GM21390 (cell line): ENCODE results near the gene FCGR3A.

ENCODE experiments used
- ATAC-seq: cut with Tn5 transposase; IDR thresholded peaks from one replicate; pipeline ENCODE4 v1.9.1; 2021; ENCODE audit not compliant: unreplicated experiment

FCGR3A gene

DNA sequence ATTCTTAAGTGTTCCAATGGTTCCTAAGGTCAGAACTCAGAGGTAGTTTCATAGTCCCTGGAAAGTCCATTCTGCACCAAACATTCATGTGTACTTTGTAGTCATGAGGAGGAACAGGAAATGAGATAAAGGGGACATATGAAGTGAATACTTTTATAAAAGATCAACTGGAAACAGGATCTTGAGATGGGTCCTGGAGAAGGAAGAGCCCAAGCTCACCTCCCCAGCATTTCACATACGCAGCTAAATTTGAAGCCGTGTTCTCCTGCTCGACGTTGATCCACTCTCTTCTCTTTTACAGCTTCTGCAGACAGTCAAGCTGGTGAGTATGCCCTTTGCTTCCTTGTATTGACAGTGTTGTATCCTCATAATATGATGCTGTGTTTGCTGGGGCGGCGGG lies 43.9 kb downstream of the FCGR3A start:
- ATAC-seq, result no peak

DNA sequence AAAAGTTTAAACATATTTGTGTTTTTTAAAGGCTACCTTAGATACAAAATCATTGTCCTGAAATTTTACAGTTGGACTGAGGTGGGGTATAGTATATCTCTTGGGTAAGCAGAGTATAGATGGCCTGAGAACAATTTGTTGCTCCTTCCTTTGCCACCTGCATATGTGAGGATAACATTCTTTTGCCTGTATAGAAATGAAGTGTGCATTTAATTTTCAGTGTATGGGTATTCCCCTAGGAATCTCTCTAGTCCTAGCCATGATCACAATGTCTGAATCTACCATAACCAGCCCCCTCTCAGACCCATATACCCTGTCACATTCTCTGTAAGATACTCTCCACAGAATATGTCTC lies 46.2 kb downstream of the FCGR3A start:
- ATAC-seq, result no peak

DNA sequence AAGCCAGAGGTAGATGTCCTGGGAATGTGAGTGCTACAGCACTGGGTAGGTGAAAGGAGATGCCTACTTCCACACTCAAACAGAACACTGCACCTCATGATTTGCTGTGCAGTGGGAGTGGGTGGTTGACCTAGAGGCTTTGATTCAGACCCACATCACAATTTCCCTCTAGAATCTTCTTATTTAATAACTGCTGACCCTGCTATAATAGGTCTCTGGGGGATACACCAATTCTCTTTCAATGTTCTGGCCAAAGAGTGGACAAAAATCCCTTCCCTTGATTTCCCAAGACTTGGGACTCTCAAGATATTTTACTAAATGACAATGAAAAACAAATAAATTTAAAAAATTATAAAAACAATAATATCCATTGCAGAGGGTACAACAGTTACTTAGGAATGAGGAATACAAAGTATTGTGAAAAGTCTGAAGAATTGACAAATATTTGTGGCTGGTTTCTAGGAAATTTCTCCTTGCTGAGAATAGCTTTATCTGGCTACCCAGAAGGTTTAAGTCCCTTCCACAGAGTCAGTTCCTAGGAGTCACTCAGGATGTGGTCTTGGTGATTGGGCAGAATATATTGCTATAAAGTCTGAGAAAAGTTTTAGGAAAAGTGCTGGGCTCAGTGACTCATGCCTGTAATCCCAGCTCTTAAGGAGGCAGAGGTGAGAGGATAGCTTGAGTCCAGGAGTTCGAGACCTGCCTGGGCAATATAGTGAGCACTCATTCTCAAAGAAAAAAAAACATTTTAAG lies 46.8 kb downstream of the FCGR3A start:
- ATAC-seq, result no peak

DNA sequence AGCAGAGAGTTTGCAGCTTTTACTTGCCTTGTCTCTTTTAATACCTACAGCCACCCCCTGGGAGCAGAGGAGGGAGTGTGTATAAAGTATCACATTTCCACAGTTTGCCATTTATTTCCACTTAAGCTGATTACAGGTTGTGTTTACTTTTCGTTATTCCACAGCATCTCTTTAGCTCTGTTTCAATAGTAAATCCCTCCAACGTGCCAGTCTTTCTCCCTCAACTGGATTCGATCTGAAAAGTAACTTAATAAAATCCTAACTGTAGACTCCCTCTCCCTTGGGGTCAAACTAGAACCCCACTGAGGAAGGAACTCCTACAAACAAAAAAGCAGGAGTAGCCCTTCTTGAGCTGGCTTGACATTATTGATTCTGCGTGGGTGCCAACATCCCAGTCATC lies 47.4 kb downstream of the FCGR3A start:
- no peak for ATAC-seq

DNA sequence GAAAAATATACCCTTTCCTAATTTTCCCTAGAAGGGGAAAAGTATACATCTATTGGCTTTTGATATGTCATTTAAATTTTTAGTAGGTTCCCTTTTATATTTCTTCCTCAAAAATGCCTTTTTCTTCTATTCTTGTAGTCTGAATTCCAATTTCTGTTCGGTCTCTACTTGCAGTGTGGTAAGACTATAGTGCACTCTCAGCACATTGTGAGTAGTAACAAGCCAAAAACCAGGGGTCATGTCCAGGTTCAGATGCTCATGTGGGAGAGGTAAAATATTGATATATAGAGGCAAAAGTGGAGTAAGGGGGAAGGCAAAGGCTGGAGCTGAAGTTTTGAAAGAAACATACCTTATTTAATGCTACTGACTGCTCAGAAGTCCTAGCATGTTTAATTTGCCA lies 48.4 kb downstream of the FCGR3A start:
- ATAC-seq, result no peak

DNA sequence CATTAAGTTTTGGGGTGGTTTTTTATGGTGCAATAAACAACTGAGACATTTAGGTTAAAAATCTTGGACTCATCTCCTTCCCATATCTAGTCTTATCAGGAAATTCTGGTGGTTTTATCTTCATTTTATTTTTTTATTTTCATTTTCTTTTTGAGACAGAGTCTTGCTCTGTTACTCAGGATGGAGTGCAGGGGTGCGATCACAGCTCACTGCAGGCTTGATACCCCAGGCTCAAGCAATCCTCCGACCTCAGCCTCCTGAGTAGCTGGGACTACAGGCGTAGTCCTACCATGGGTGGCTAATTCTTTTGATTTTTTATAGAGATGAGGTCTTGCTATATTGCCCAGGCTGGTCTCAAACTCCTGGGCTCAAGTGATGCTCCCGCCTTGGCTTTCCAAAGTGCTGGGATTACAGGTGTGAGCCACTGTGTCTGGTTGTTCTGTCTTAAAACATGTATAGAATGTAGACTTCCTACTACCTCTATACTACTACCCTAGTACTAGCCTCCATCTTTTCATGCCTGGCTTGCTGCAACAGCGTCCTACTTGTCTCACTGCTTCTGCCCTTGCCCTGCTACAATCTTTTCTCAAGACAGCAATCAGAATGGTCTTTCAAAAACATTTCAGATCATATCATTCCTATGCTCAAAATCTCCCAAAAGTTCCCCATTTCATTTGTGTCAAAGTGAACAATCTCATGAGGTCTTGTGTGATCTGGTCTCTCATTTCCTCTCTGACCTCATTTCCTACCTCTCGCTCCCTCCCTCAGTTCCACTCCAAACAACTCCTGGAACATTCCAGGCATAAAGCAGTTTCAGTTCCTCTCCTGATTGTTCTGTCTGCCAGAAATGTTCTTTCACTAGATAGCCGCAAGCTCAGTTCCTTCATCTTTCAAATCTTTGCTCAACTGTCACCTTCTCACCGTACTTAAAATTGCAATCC lies 50.2 kb downstream of the FCGR3A start:
- no peak for ATAC-seq

DNA sequence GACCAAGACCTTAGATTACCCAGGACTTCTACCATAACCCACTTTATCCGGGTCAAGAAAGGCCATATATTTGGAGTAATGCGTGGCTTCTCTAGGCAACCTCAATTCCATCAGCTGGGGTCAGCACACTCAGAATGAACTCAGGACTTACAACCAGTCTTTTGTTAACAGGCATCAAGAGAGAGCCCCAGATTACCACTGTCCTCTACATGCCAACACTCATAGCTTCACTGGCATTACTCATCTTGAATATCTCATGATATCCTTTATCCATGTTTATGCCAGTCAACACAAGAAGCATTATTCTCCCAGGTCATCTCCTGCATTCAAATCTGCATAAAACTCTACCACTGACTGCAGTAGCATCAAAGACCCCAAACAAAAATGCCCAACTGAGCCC lies 51.0 kb downstream of the FCGR3A start:
- no peak for ATAC-seq

DNA sequence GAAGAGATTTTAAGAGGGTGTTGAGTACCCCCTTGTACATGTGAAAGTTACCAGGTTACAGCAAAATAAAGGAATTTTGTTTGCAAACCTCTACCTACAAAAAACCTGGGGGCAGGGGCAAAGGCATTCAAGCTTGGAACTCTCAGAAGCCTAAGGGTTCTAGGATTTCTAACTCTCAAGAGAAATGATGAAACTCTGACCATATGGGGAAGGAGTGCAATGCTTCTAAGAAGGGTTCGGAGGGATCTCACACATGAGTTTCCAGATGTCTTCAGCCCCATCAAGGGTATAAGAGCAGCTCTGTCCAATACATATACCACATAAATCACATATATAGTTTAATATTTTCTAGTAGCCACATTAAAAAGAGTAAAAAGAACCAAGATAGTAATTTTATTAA lies 51.7 kb downstream of the FCGR3A start:
- no peak for ATAC-seq

DNA sequence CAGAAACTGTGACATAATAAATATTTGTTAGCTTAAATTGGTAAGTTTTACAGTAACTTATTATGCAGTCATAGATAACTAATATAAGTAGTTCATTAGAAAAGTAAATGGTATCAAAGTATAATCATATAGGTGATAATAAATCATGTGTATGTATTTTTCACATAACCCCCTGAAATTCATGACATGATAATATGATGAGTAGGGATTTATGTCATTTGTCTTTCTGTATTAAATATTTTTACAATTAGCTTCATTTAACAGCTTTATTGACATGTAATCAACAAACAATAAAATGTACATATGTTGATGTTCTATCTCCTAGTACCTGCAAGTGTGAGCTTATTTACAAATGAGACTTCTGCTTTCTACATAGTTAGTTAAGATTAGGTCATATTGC lies 54.1 kb downstream of the FCGR3A start:
- ATAC-seq, result no peak

DNA sequence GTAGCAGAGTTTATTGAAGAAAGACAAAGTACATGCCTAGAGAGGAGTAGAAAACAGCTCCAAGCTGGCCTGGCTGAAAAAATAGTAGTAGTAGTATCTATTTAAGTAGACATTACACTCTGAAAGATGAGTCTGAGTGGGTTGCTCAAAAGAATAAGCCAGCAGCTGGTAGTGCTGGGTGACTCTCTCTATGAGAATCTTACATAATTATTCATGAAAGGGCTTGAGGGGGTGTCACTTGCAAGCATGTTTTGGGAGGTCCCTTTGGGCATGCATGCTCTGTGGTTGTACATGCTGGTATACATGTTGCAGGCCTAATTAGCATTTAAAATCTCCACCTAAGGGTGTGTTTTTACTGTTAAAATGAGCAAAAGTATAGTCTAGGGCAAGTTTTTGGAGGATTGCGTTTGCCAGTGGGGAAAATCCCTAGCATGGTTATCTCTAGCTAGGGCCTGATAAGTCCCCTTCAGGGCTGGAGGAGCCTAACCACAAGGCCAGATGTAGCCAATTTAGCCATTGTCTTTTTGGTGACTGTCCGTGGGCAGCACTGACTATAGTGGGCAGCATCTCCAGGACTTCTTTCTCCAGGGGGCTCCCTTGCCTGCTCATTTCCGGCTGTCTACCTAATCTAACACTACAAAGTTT lies 55.4 kb downstream of the FCGR3A start:
- ATAC-seq, result no peak

DNA sequence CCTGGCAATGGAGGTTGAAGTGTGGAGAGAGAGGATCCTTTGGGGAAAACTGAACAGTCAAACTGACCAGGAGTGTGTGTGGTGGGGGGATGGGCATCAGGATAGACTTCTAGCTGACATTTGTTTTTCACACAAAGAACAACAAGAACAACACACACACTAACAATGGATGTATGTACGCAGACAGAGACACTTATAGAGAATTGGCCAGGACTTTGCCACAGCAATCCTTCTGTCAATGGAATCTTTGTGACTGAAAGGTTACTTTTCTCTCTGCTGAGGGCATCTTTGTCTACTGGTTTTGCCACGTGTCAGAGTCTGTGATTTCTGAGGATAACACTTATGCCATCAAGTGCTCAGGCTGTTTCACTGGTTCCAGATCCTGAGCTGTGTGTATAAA lies 56.8 kb downstream of the FCGR3A start:
- ATAC-seq, result no peak
